LNCAP (cell line): Measurements from ENCODE around the gene KCTD12.

Experiments used
- TF ChIP-seq, protein P1 (sequence below): fragments of 450-650 bp; IDR thresholded peaks from 2 replicates; pipeline ENCODE4 v1.5.1; 2017; ENCODE audit warnings: mild to moderate bottlenecking

The KCTD12 gene

GRCh38 chr13:76852986-76853385, 33.2 kb downstream of the KCTD12 start:
- TF ChIP-seq, protein P1, sequence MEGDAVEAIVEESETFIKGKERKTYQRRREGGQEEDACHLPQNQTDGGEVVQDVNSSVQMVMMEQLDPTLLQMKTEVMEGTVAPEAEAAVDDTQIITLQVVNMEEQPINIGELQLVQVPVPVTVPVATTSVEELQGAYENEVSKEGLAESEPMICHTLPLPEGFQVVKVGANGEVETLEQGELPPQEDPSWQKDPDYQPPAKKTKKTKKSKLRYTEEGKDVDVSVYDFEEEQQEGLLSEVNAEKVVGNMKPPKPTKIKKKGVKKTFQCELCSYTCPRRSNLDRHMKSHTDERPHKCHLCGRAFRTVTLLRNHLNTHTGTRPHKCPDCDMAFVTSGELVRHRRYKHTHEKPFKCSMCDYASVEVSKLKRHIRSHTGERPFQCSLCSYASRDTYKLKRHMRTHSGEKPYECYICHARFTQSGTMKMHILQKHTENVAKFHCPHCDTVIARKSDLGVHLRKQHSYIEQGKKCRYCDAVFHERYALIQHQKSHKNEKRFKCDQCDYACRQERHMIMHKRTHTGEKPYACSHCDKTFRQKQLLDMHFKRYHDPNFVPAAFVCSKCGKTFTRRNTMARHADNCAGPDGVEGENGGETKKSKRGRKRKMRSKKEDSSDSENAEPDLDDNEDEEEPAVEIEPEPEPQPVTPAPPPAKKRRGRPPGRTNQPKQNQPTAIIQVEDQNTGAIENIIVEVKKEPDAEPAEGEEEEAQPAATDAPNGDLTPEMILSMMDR: no peak

- TF ChIP-seq, protein P1: no peak
These were observed 34.2 kb downstream of the KCTD12 start for GRCh38 chr13:76851961-76852360.

DNA sequence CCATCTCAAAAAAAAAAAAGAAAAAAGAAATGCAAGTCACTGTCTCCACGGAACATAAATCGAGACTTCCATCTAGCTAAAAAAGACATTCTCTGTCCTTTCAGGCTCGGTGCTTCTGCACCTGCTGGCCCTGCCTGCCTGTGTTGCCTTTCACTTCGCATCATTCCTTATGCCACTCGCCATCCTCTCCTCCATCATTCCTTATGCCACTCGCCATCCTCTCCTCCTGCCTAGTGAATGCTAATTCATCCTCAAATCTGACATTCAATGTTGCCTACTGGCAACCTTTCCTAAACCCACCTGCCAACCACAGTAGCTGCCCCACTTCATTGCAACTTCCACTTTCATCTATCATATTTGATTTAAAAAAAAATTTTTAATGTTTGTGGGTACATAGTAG, 36.7 kb downstream of the KCTD12 start:
- TF ChIP-seq, protein P1: no peak

DNA sequence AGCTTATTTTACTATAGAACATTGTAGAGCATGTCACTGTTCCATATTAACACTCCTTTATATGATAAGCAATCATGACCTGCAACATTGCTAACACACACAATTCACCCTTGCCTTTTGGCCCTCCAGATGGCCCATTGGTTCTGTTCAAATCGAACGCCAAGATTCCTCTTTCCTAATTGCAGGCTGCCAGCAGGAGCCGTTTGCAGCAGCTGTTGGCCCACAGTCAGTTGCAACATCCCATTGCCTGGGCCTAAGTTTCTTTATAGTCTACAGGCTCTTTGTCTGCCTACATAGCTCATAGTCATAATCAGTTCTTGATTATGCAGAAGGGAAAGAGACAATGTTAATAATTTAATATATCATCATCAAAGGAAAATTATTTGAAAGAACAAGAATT, 37.6 kb downstream of the KCTD12 start:
- TF ChIP-seq, protein P1: no peak

DNA sequence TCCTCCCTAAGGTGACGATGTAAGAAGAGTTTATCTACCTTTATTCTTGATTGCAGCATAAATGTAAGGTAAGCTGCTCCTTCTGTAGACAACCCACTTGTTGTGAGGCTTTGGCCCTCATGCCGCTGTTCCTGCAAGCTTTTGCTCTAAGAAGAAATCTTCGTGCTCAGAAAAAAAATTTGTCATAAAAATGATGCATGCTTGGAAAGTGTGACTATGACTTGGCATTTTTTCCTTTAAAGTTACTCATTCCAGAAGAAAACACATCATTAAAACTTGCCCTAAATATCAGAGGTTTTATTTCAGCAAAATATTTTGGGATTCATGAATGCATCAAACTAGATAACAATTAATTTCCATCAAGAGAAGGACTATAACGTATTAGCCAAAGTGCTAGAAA, 39.8 kb downstream of the KCTD12 start:
- TF ChIP-seq, protein P1: no peak

GRCh38 chr13:76845865-76846264, 40.3 kb downstream of the KCTD12 start:
- TF ChIP-seq, protein P1: no peak

DNA sequence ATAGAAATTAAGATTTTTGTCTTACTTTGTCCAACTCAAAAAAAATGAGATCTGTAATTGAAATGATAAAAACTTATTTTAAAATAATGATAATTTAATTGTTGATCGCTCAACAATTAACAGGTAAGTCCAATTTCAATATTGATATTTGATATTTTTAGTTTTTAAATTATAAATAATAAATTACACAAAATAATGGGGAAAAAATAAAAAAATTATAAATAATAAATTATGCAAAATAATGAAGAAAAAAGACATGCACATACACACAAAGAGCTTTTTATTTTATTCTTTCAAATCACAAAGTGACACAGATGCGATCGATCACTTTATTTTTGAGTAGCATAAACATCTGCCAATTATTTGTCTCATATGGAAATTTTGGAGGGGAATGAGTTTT, 40.8 kb downstream of the KCTD12 start:
- TF ChIP-seq, protein P1: no peak

- TF ChIP-seq, protein P1: no peak
These were observed 48.4 kb downstream of the KCTD12 start for GRCh38 chr13:76837801-76838200.
